Measurements from ENCODE around the gene TLR10.
"Not testable (repeated sequence)": the region's sequence is repeated elsewhere in the genome, so short reads cannot be mapped to it uniquely, and the experiment has no call there.

Gene TLR10

DNA sequence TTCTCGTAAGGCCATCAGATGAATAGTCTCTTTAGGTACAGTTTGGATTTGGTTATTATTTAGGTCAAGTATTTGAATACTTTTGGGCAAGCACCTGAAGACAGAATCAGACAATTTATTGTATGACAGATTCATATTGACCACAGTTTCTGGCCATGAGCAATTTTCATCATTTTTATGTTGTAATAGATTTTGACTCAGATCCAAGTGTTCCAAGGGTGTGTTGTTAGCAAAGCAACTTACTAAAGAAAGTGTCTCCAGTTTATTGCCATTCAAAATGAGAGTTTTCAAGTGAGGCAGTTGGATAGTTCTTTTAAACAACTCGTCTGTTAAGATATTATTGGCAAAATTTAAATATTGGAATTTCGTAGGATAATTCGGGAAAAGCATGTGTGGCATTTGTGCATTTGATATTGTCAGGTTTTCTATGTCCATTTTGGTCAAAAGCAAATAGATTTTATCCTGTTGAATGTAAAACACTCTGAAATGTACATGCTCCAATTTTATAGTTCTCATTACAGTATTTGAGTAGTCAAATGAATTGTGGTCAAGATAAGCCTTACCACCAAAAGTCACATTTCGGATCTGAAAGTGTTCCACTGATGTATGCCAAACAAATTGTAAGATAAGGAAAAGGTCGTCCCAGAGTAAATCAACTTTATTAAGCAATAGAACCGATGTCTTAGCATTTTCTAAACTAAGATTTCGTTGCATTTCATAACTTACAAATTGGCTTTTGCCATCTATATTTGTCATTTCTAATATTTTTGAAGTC is 8.4 kb downstream of the TLR10 start:
- intact Hi-C loops (cut with DNase I): no loop called here
- no peak for DNase-seq

- intact Hi-C loops (cut with DNase I): not testable (repeated sequence)
Observed at GRCh38 chr4:38770281-38770680, 12.5 kb downstream of the TLR10 start.

GRCh38 chr4:38769857-38770256 is 12.9 kb downstream of the TLR10 start:
- no peak for DNase-seq
- intact Hi-C loops (cut with DNase I): no loop called here

More at GRCh38 chr4:38770281-38770680, 12.5 kb downstream of the TLR10 start:
- DNase-seq: not testable (repeated sequence)

DNA sequence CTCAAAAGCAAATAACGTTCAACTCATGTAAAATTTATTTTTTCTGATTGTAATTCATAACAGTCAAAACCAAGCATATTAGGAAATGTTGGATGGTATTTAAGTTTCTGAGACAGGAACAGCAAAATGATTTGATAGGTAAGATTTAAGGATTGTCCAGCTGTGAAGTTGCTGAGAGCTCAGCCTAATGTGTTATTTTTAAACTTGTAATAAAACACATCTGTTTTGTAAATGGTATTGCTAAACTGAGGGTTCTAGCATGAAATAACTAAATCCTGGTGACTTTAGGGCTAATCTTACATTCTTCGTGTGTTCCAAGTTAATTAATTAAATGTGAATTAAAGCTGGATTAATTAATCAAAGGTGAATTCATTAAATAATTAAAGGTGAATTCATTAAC is 13.3 kb downstream of the TLR10 start:
- intact Hi-C loops (cut with DNase I): no loop called here
- no peak for DNase-seq

DNA sequence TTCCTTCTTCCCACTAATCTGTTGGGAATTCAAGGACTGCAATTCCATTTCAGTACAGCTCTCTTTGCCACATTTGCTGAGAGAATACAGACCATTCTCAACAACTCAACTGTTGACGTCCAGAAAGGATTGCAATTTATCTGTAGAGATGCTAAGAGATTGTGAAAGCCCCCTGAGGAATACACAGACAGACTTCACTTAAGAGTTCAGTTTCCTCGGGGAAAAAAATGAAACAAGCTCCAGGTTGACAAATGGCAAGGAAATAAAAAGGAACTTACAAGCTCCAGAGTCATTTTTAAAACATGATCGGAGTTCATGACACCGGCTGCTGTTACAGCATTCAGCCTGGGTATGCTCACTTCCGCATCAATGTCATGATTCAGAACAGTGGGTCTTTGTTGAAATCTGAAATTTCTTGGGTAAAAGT is 13.8 kb downstream of the TLR10 start:
- no peak for DNase-seq
- intact Hi-C loops (cut with DNase I): no loop called here

DNA sequence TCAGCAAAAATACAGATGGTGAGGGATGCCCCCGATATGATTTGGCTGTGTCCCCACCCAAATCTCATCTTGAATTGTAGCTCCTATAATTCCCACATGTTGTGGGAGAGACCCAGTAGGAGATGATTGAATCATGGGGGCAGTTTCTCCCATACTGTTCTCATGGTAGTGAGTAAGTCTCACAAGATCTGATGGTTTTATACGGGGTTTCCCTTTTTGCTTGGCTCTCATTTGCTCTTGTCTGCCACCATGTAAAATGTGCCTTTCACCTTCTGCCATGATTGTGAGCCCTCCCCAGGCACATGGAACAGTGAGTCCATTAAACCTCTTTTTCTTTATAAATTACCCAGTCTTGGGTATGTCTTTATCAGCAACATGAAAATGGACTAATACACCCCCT is 15.8 kb downstream of the TLR10 start:
- DNase-seq; intact Hi-C loops (cut with DNase I): not testable (repeated sequence)

GRCh38 chr4:38765382-38765781 is 17.4 kb downstream of the TLR10 start:
- DNase-seq: no peak
- intact Hi-C loops (cut with DNase I): no loop called here

GRCh38 chr4:38764277-38764676 is 18.5 kb downstream of the TLR10 start:
- intact Hi-C loops (cut with DNase I): no loop called here
- no peak for DNase-seq

GRCh38 chr4:38762560-38762959 is 20.2 kb downstream of the TLR10 start:
- intact Hi-C loops (cut with DNase I): no loop called here

DNA sequence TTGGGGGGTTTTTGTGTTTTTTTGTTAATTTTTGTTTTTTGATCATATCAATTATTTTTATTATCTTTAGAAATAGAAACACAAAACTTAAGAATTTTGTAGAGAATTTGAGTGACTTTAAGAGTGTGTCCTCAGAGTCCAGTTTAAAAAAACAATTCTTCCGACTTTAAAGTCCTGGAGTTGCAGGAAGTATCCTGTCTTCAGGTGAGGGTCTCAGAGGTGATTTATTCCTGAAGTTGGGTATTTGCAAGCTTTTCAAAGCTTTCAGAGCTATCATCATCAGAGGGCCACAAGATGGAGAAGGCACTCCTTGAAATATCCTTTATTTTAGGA is 23.0 kb downstream of the TLR10 start:
- intact Hi-C loops (cut with DNase I): loop anchor here (5.0 to 10.0 kb wide), 2 partner anchors 98 to 375 kb away; partner anchors contain the start of gene TLR6
- DNase-seq: no peak

More at GRCh38 chr4:38762560-38762959, 20.2 kb downstream of the TLR10 start:
- no peak for DNase-seq

DNA sequence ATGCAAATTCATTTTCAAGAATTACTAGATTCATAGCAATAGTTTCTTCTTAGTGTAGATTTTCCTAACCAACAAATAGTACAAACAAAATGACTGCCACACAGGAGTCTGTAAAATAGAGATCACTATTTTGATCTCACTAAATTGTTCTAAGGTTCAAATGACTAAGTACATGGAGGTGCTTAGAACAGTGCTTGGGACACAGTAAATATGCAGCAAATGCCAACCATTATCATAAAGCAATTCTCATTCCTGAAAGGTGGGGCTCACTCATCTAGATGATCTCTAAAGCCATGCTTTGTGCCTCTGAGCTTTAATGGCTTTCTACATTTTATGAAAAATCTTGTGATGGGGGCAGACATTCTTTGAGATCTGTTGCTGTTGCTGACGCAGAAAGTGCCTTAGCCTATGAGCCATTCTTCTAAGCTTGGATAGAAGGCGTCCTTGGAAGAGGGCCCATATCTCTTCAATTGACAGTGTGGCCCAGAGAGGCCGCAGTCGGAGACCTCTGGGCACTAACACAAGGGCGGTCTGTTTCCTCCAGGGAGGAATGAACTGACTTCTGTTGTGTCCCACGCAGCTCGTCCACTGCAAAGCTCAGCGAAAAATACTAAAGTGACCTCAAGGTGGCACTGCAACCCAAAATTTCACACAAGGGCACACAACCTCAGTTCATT is 23.5 kb downstream of the TLR10 start:
- intact Hi-C loops (cut with DNase I): loop anchor here (5.0 to 10.0 kb wide), 2 partner anchors 98 to 376 kb away; partner anchors contain the start of gene TLR6
- DNase-seq: peak; percentile 66 to 96 (median 90)

- intact Hi-C loops (cut with DNase I): loop anchor here (5.0 to 10.0 kb wide), 2 partner anchors 99 to 377 kb away; partner anchors contain the start of gene TLR6
- DNase-seq: peak in 3 of 42 donors; percentile 14 to 45 (median 15)
Observed at GRCh38 chr4:38757945-38758600, 24.7 kb downstream of the TLR10 start.

GRCh38 chr4:38752941-38753806 is 29.6 kb downstream of the TLR10 start:
- DNase-seq: peak in 31 of 42 donors; percentile 13 to 69 (median 29)
- intact Hi-C loops (cut with DNase I): loop anchor here (10.0 kb wide), 1 partner anchor 382 kb away; no protein-coding TSS in a partner anchor

DNA sequence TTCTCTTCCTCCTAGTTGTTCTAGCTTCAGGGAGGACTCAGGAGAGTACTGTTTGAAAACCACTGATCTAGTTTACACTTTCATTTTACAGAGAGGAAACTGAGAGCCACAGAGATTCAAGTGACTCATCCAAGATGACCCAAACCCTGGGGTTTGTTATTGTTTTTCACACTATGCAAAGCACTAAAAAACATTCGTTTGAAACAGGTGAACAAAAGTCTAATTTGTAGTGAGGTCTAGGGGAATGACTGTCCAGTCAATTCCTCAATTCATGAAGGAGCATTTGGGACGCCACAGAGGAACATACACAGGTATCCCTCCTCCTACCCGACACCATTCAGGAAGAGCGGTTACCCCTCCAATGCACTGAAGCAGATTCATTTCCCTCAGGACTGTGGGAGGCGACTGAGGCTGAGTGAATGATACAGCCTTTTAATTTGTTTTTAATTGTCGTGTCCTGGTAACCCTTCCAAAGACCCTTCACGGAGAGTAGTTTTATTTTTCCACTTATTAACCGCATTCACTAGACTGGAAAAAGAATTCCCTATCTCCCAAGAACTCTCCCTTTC is 30.3 kb downstream of the TLR10 start:
- DNase-seq: no peak
- intact Hi-C loops (cut with DNase I): loop anchor here (10.0 kb wide), 1 partner anchor 382 kb away; no protein-coding TSS in a partner anchor

- intact Hi-C loops (cut with DNase I): loop anchor here (10.0 kb wide), 1 partner anchor 383 kb away; no protein-coding TSS in a partner anchor
- no peak for DNase-seq
Observed at GRCh38 chr4:38751341-38752010, 31.3 kb downstream of the TLR10 start.

GRCh38 chr4:38749336-38749735 is 33.5 kb downstream of the TLR10 start:
- no peak for DNase-seq
- intact Hi-C loops (cut with DNase I): no loop called here

- no peak for DNase-seq
- intact Hi-C loops (cut with DNase I): no loop called here
Observed at GRCh38 chr4:38747629-38748028, 35.2 kb downstream of the TLR10 start.

- intact Hi-C loops (cut with DNase I): no loop called here
Observed at GRCh38 chr4:38745881-38746280, 36.9 kb downstream of the TLR10 start.

More at GRCh38 chr4:38745881-38746280, 36.9 kb downstream of the TLR10 start:
- DNase-seq: no peak
